ENCODE data around the gene SPC24. TPM values are rescaled to one million over a fixed set of nuclear protein-coding genes. Genes with fewer than 3 reads are reported as not detected.
A peak's percentile ranks its signal among the peaks of the same experiment; 100 is the strongest.

SPC24 gene
- total and polyA plus RNA-seq, 2 donors (not counting 3 experiments of a cell fraction or from before 2014, with no cell fraction given): 19.8 to 70.0 TPM

DNA sequence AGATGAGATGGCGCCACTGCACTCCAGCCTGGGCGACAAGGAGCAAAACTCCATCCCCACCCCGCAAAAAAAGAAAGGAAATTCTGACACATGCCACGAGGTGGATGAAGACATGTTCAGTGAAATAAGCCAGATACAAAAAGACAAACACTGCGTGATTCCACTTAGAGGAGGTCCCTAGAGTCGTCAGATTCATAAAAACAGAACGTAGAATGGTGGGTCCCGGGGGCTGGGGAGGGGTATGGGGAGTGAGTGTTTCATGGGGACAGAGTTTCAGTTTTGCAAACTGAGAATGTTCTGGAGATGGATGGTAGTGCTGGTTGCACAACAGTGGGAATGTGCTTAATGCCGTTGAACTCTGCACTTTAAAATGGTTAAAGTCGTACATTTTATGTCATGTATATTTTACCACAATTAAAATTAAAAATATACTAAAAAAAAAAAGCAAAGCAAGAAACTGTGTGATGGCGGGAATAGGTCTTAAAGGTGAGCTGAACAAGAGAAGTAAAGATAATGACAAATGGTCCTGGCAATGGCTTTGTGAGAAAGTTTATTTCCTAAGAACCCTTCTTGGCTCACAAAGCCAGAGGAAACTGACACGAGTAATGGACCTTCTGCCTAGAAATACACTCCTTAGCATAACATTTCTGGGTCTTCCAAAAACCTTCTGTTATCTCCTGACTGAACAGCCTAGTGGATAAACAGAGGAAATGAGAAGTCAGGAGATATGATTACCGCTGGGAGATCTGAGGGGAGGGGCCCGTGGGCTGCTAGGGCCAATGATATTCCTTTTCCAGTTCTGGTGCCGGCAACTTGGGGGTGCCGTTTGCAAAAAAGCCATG, 4.2 kb upstream of the SPC24 start:
- peak; percentile 71 for FAIRE-seq
- Histone ChIP-seq H2AFZ (ENCODE audit: low read depth, low read length) (no peak overlapping the region), H3K79me2 (ENCODE audit: control insufficient read depth, insufficient read depth, low read length) (peaks cover 7% of the 10 kb centered on the region), H3K27ac (ENCODE audit: insufficient read depth, low read depth, low read length) (no peak overlapping the region), H3K4me1 (ENCODE audit: control insufficient read depth, extremely low read depth, insufficient read depth, low read length) (peaks cover 13% of the 10 kb centered on the region), H3K4me3 (replicated peaks in 1 of 3; ENCODE audit: insufficient read depth in 1 of 3, low read depth in 1 of 3, low read length in 3 of 3) (no peak overlapping the region), H3K36me3 (ENCODE audit: control insufficient read depth in 2 of 2, extremely low read depth in 1 of 2, insufficient read depth in 2 of 2, low read length in 2 of 2) (no peaks in the 10 kb centered on the region), H3K9me3 (replicated peaks; ENCODE audit: control insufficient read depth, insufficient read depth, low read length) (no peaks in the 10 kb centered on the region), H3K9ac (replicated peaks; ENCODE audit: extremely low read depth, insufficient read depth, low read length) (no peak overlapping the region), H3K9me1 (replicated peaks; ENCODE audit: control insufficient read depth, extremely low read depth, insufficient read depth, low read length) (no peaks in the 10 kb centered on the region), H3K27me3 (ENCODE audit: control insufficient read depth in 2 of 2, insufficient read depth in 2 of 2, low read length in 2 of 2) (no peaks in the 10 kb centered on the region), H3K4me2 (ENCODE audit: insufficient read depth, low read length) (no peak overlapping the region), H4K20me1 (replicated peaks; ENCODE audit: control insufficient read depth, extremely low read depth, insufficient read depth, low read length) (no peaks in the 10 kb centered on the region)
- POLR2A ChIA-PET: no interaction called here
- no TSS peak for BruUV-seq (replicated peaks)
- peak; percentile 49 for DNase-seq (ENCODE audit: low read depth, low spot score)
- TF ChIP-seq, protein P1, sequence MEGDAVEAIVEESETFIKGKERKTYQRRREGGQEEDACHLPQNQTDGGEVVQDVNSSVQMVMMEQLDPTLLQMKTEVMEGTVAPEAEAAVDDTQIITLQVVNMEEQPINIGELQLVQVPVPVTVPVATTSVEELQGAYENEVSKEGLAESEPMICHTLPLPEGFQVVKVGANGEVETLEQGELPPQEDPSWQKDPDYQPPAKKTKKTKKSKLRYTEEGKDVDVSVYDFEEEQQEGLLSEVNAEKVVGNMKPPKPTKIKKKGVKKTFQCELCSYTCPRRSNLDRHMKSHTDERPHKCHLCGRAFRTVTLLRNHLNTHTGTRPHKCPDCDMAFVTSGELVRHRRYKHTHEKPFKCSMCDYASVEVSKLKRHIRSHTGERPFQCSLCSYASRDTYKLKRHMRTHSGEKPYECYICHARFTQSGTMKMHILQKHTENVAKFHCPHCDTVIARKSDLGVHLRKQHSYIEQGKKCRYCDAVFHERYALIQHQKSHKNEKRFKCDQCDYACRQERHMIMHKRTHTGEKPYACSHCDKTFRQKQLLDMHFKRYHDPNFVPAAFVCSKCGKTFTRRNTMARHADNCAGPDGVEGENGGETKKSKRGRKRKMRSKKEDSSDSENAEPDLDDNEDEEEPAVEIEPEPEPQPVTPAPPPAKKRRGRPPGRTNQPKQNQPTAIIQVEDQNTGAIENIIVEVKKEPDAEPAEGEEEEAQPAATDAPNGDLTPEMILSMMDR (IDR thresholded peaks at IDR 0.05; ENCODE audit: extremely low read depth in 1 of 2, insufficient read depth in 1 of 2, low read depth in 1 of 2, low read length in 2 of 2): no peak
- TF ChIP-seq GATA2 (IDR thresholded peaks at IDR 0.05; ENCODE audit: insufficient read depth, insufficient read length, low read depth, low read length) (peak; percentile 64), JUN (IDR thresholded peaks at IDR 0.05; ENCODE audit: borderline replicate concordance, insufficient read depth, insufficient read length, low read depth) (no peak)
- dilution Hi-C loops (cut with MboI; ENCODE audit: extremely low pct_ligation_motif_present, low sequenced_read_pairs): no loop called here
- intact Hi-C loops (cut with micrococcal nuclease): no loop called here
- CTCF ChIA-PET: no interaction called here

DNA sequence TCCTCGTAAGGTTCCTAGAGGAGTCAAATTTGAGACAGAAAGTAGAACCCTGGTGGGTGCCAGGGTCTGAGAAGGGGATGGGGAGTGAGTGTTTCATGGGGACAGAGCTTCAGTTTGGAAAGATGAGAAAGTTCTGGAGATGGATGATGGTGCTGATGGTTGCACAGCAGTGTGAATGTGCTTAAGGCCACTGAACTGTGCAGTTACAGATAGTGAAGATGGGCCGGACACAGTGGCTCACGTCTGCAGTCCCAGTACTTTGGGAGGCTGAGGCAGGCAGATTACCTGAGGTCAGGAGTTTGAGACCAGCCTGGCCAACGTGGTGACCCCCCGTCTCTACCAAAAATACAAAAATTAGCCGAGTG, 917 bp downstream of the SPC24 start:
- dilution Hi-C loops (cut with MboI; ENCODE audit: extremely low pct_ligation_motif_present, low sequenced_read_pairs): no loop called here
- no peaks in the 10 kb centered on the region for H3K36me3 ChIP-seq (ENCODE audit: control insufficient read depth in 2 of 2, extremely low read depth in 1 of 2, insufficient read depth in 2 of 2, low read length in 2 of 2)
- H3K4me3 ChIP-seq (replicated peaks in 1 of 3; ENCODE audit: insufficient read depth in 1 of 3, low read depth in 1 of 3, low read length in 3 of 3): peak overlapping the region; percentile 73 to 97 (median 94)

More for the DNA sequence above, 917 bp downstream of the SPC24 start:
- Histone ChIP-seq H3K27me3 (ENCODE audit: control insufficient read depth in 2 of 2, insufficient read depth in 2 of 2, low read length in 2 of 2) (no peaks in the 10 kb centered on the region), H3K9me3 (replicated peaks; ENCODE audit: control insufficient read depth, insufficient read depth, low read length) (no peaks in the 10 kb centered on the region), H3K79me2 (ENCODE audit: control insufficient read depth, insufficient read depth, low read length) (peaks cover 44% of the 10 kb centered on the region), H3K9ac (replicated peaks; ENCODE audit: extremely low read depth, insufficient read depth, low read length) (peak overlapping the region; percentile 77), H2AFZ (ENCODE audit: low read depth, low read length) (no peak overlapping the region), H4K20me1 (replicated peaks; ENCODE audit: control insufficient read depth, extremely low read depth, insufficient read depth, low read length) (no peaks in the 10 kb centered on the region), H3K9me1 (replicated peaks; ENCODE audit: control insufficient read depth, extremely low read depth, insufficient read depth, low read length) (no peaks in the 10 kb centered on the region), H3K4me2 (ENCODE audit: insufficient read depth, low read length) (peak overlapping the region; percentile 60), H3K4me1 (ENCODE audit: control insufficient read depth, extremely low read depth, insufficient read depth, low read length) (peaks cover 22% of the 10 kb centered on the region), H3K27ac (ENCODE audit: insufficient read depth, low read depth, low read length) (no peak overlapping the region)
- TF ChIP-seq POLR2A (IDR thresholded peaks at IDR 0.05; ENCODE audit: low read depth, low read length) (no peak), MYC (IDR thresholded peaks at IDR 0.05; ENCODE audit: low read depth, low read length) (no peak), GATA2 (IDR thresholded peaks at IDR 0.05; ENCODE audit: insufficient read depth, insufficient read length, low read depth, low read length) (no peak), EZH2 (IDR thresholded peaks at IDR 0.05; ENCODE audit: borderline replicate concordance, low read depth, low read length, severe bottlenecking) (no peak), JUN (IDR thresholded peaks at IDR 0.05; ENCODE audit: borderline replicate concordance, insufficient read depth, insufficient read length, low read depth) (no peak), FOS (IDR thresholded peaks at IDR 0.05; ENCODE audit: borderline replicate concordance, insufficient read depth, low read length) (no peak), POLR2AphosphoS5 (IDR thresholded peaks at IDR 0.05; ENCODE audit: insufficient read depth, low read depth, low read length) (no peak)
- TF ChIP-seq, protein P2, sequence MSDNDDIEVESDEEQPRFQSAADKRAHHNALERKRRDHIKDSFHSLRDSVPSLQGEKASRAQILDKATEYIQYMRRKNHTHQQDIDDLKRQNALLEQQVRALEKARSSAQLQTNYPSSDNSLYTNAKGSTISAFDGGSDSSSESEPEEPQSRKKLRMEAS (IDR thresholded peaks at IDR 0.05; ENCODE audit: insufficient read depth, insufficient read length): no peak
- TF ChIP-seq, protein P1 (IDR thresholded peaks at IDR 0.05; ENCODE audit: extremely low read depth in 1 of 2, insufficient read depth in 1 of 2, low read depth in 1 of 2, low read length in 2 of 2): no peak
- ChIA-PET CTCF (interaction anchor here (0.8 to 1.3 kb wide), 4 partner anchors 8 to 28 kb away, joined by 3 to 4 read pairs (median 4); no protein-coding TSS in a partner anchor), POLR2A (interaction anchor here (1.5 kb wide), 1 partner anchor 14 kb away, joined by 3 read pairs; no protein-coding TSS in a partner anchor)
- DNase-seq (ENCODE audit: low read depth, low spot score) (no peak), FAIRE-seq (no peak)
- intact Hi-C loops (cut with micrococcal nuclease): loop anchor here (1.0 to 2.0 kb wide), 3 partner anchors 11 to 16 kb away; no protein-coding TSS in a partner anchor
- BruUV-seq (replicated peaks): TSS peak; percentile 29

Measured in endothelial cell of umbilical vein (primary cell).